Liver (tissue), 9 donors: ENCODE data around the gene GMDS. TPM values are rescaled to one million over a fixed set of nuclear protein-coding genes. Genes with fewer than 3 reads are reported as not detected.

ENCODE experiments used
- DNase-seq: peaks from one replicate; pipeline ENCODE4 v3.0.0-alpha.2; 2017; ENCODE audit warnings: low spot score
- H3K27ac ChIP-seq, 2 donors: one replicate each; pipeline ENCODE4 v1.7.0; 2013; ENCODE audit warnings: inconsistent platforms in 2 of 2, low read length in 2 of 2, control low read depth in 1 of 2, low read depth in 1 of 2, mild to moderate bottlenecking in 1 of 2
- H3K27me3 ChIP-seq, 4 donors: one replicate each; pipeline versions ENCODE4 v1.6.1 to v1.7.0; 2013; ENCODE audit warnings: low read length in 3 of 4, inconsistent platforms in 1 of 4, mild to moderate bottlenecking in 1 of 4, moderate library complexity in 1 of 4; ENCODE audit not compliant: control insufficient read depth in 4 of 4, insufficient read depth in 4 of 4
- H3K36me3 ChIP-seq, 4 donors: one replicate each; pipeline versions ENCODE4 v1.6.1 to v1.7.0; 2013; ENCODE audit warnings: low read length in 3 of 4, mild to moderate bottlenecking in 3 of 4, low read depth in 1 of 4, moderate library complexity in 1 of 4; ENCODE audit not compliant: control insufficient read depth in 4 of 4, insufficient read depth in 3 of 4
- H3K4me1 ChIP-seq, 4 donors: one replicate each; pipeline versions ENCODE4 v1.6.1 to v1.7.0; 2013; ENCODE audit warnings: low read length in 3 of 4, mild to moderate bottlenecking in 3 of 4, moderate library complexity in 1 of 4; ENCODE audit not compliant: control insufficient read depth in 4 of 4, insufficient read depth in 4 of 4
- H3K4me3 ChIP-seq, 3 donors: one replicate each; pipeline versions ENCODE4 v1.6.1 to v1.7.0; 2013; ENCODE audit warnings: low read length in 3 of 3, control low read depth in 1 of 3, low read depth in 1 of 3, mild to moderate bottlenecking in 1 of 3
- H3K9ac ChIP-seq, 2 donors: one replicate each; pipeline ENCODE4 v1.7.0; 2013; ENCODE audit warnings: low read length in 2 of 2, mild to moderate bottlenecking in 2 of 2, moderate library complexity in 2 of 2, control low read depth in 1 of 2, low read depth in 1 of 2
- H3K9me3 ChIP-seq, 4 donors: one replicate each; pipeline versions ENCODE4 v1.6.1 to v1.7.0; 2013; ENCODE audit warnings: low read length in 3 of 4; ENCODE audit not compliant: control insufficient read depth in 4 of 4
- FOXA1 ChIP-seq: IDR thresholded peaks from 2 replicates; pipeline ENCODE4 v1.6.1; 2016; ENCODE audit warnings: antibody characterized with exemption
- GABPA ChIP-seq, 2 donors: IDR thresholded peaks in 1 of 2; conservative IDR thresholded peaks in 1 of 2; 2 replicates each; pipeline ENCODE4 v1.6.1; 2016; ENCODE audit warnings: antibody characterized with exemption in 2 of 2, mild to moderate bottlenecking in 1 of 2, moderate library complexity in 1 of 2
- HNF4A ChIP-seq, 2 donors: conservative IDR thresholded peaks; 2 replicates each; pipeline ENCODE4 v1.6.1; 2016; ENCODE audit warnings: antibody characterized with exemption in 2 of 2, mild to moderate bottlenecking in 2 of 2
- HNF4G ChIP-seq: IDR thresholded peaks from 2 replicates; pipeline ENCODE4 v1.6.1; 2016; ENCODE audit warnings: antibody characterized with exemption
- JUND ChIP-seq, 2 donors: IDR thresholded peaks; 2 replicates each; pipeline ENCODE4 v1.6.1; 2016; ENCODE audit warnings: antibody characterized with exemption in 2 of 2
- NR2F2 ChIP-seq: IDR thresholded peaks from 2 replicates; pipeline ENCODE4 v1.6.1; 2016; ENCODE audit warnings: antibody characterized with exemption
- RAD21 ChIP-seq, 2 donors: IDR thresholded peaks; 2 replicates each; pipeline ENCODE4 v1.6.1; 2016; ENCODE audit warnings: antibody characterized with exemption in 2 of 2, mild to moderate bottlenecking in 2 of 2
- TAF1 ChIP-seq: conservative IDR thresholded peaks from 2 replicates; pipeline ENCODE4 v1.6.1; 2016; ENCODE audit warnings: antibody characterized with exemption, mild to moderate bottlenecking
- YY1 ChIP-seq: IDR thresholded peaks from 2 replicates; pipeline ENCODE4 v1.6.1; 2016; ENCODE audit warnings: antibody characterized with exemption, mild to moderate bottlenecking
- WGBS: extraction: QIAGEN DNeasy Blood & Tissue Kit; methylation state at CpG from one replicate; pipeline ENCODE4 v1.1.7; 2013; 5-methylcytosine and 5-hydroxymethylcytosine counted together
- polyA plus RNA-seq, 2 donors: library from polyadenylated mRNA; stranded (reverse) in 1 of 2; unstranded in 1 of 2; fragments of 200-250 nt in 1 of 2; fragments of >200 nt in 1 of 2; fragmentation: Nextera tagmentation in 1 of 2; extraction: Ambion mirVana in 1 of 2; gene quantifications; one replicate each; pipeline versions ENCODE4 v1.2.1 to v1.2.3, GENCODE V29; 2013 to 2015
- total RNA-seq, 2 donors: library from RNA; depleted of rRNA; stranded (reverse); fragments of >200 nt; gene quantifications; one replicate each; pipeline ENCODE4 v1.2.3, GENCODE V29; 2014
- TF ChIP-seq, protein P1 (sequence below): IDR thresholded peaks from 2 replicates; pipeline ENCODE4 v1.6.1; 2016; ENCODE audit warnings: antibody characterized with exemption
- TF ChIP-seq, protein P2 (sequence below): IDR thresholded peaks from 2 replicates; pipeline ENCODE4 v1.6.1; 2016; ENCODE audit warnings: antibody characterized with exemption, mild to moderate bottlenecking
- TF ChIP-seq, protein P3 (sequence below): IDR thresholded peaks from 2 replicates; pipeline ENCODE4 v1.6.1; 2016; ENCODE audit warnings: antibody characterized with exemption
- TF ChIP-seq, protein P4 (sequence below): fragments of 150-350 bp; IDR thresholded peaks from 2 replicates; pipeline ENCODE4 v1.5.1; 2017; ENCODE audit warnings: improper control_type of control experiment, low read depth, low read length; ENCODE audit not compliant: missing input control
- TF ChIP-seq, protein P5 (sequence below): IDR thresholded peaks from 2 replicates; pipeline ENCODE4 v1.6.1; 2016; ENCODE audit warnings: antibody characterized with exemption
- donor health status: healthy.
- donor health status: healthy.
- donor health status: healthy.
- donor health status: healthy.
- donor health status: healthy.

The GMDS gene
- total and polyA plus RNA-seq, 4 donors: 3.5 to 15.6 (median 13.0) TPM

DNA sequence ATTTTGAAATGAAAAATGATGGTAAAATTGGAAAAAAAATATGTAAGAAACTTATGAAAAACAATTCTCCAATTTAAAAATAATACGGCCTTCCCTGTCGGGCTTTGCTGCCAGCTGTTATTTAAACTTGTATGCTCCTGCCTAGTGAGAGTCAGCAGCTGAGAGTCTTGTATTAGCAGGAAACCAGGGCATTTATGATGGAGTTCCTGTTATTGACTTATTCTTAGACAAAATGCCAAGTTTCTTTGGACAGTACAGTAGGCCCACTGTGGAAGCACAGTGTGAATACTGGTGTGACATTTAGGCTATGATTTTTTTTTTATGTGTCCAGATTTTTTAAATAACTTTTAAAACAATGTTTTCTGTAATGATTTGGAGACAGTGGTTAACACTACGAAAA is 42.1 kb downstream of the GMDS start:
- no peak overlapping the region for H3K4me3 ChIP-seq
- H3K4me1 ChIP-seq: no peaks in the 10 kb centered on the region
- 75% methylated on average over 3 of the region's 3 CpGs for WGBS
- H3K27ac ChIP-seq: no peak overlapping the region
- DNase-seq: no peak
- no peaks in the 10 kb centered on the region for H3K9me3 ChIP-seq
- H3K36me3 ChIP-seq: no peaks in the 10 kb centered on the region
- TF ChIP-seq HNF4A (conservative IDR thresholded peaks at IDR 0.05) (no peak), GABPA (IDR thresholded peaks at IDR 0.05 in 1 of 2, conservative IDR thresholded peaks at IDR 0.05 in 1 of 2) (no peak), HNF4G (no peak), JUND (IDR thresholded peaks at IDR 0.05) (no peak), YY1 (no peak), TAF1 (no peak)
- TF ChIP-seq, protein P1, sequence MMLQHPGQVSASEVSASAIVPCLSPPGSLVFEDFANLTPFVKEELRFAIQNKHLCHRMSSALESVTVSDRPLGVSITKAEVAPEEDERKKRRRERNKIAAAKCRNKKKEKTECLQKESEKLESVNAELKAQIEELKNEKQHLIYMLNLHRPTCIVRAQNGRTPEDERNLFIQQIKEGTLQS: no peak
- TF ChIP-seq, protein P2, sequence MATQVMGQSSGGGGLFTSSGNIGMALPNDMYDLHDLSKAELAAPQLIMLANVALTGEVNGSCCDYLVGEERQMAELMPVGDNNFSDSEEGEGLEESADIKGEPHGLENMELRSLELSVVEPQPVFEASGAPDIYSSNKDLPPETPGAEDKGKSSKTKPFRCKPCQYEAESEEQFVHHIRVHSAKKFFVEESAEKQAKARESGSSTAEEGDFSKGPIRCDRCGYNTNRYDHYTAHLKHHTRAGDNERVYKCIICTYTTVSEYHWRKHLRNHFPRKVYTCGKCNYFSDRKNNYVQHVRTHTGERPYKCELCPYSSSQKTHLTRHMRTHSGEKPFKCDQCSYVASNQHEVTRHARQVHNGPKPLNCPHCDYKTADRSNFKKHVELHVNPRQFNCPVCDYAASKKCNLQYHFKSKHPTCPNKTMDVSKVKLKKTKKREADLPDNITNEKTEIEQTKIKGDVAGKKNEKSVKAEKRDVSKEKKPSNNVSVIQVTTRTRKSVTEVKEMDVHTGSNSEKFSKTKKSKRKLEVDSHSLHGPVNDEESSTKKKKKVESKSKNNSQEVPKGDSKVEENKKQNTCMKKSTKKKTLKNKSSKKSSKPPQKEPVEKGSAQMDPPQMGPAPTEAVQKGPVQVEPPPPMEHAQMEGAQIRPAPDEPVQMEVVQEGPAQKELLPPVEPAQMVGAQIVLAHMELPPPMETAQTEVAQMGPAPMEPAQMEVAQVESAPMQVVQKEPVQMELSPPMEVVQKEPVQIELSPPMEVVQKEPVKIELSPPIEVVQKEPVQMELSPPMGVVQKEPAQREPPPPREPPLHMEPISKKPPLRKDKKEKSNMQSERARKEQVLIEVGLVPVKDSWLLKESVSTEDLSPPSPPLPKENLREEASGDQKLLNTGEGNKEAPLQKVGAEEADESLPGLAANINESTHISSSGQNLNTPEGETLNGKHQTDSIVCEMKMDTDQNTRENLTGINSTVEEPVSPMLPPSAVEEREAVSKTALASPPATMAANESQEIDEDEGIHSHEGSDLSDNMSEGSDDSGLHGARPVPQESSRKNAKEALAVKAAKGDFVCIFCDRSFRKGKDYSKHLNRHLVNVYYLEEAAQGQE: no peak
- H3K9ac ChIP-seq: no peak overlapping the region
- no peaks in the 10 kb centered on the region for H3K27me3 ChIP-seq

DNA sequence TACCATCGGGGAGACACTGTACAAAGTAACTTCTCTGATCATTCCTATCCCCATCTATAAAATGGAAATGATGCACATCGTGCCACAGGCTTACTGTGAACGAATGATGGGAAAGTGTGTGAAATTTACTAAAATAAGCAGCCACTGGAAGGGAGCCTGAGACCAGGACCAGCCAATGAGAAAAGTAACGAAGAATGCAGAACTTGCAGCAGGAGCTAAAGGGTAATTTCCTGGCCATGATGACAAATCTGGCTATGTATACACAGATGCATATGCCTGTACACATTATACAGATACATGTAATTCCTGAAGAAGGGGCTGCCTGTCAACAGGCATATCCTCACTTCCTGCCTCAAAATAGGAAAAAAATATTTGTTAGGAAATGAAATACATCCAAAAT is 47.4 kb downstream of the GMDS start:
- H3K9ac ChIP-seq: no peak overlapping the region
- 94% methylated on average over 4 of the region's 4 CpGs for WGBS
- TF ChIP-seq, protein P2: no peak
- TF ChIP-seq RAD21 (IDR thresholded peaks at IDR 0.05) (no peak), JUND (IDR thresholded peaks at IDR 0.05) (no peak), HNF4A (conservative IDR thresholded peaks at IDR 0.05) (no peak), NR2F2 (no peak), FOXA1 (no peak), TAF1 (no peak), YY1 (no peak), HNF4G (no peak)
- TF ChIP-seq, protein P3, sequence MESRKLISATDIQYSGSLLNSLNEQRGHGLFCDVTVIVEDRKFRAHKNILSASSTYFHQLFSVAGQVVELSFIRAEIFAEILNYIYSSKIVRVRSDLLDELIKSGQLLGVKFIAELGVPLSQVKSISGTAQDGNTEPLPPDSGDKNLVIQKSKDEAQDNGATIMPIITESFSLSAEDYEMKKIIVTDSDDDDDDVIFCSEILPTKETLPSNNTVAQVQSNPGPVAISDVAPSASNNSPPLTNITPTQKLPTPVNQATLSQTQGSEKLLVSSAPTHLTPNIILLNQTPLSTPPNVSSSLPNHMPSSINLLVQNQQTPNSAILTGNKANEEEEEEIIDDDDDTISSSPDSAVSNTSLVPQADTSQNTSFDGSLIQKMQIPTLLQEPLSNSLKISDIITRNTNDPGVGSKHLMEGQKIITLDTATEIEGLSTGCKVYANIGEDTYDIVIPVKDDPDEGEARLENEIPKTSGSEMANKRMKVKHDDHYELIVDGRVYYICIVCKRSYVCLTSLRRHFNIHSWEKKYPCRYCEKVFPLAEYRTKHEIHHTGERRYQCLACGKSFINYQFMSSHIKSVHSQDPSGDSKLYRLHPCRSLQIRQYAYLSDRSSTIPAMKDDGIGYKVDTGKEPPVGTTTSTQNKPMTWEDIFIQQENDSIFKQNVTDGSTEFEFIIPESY: no peak
- TF ChIP-seq, protein P4, sequence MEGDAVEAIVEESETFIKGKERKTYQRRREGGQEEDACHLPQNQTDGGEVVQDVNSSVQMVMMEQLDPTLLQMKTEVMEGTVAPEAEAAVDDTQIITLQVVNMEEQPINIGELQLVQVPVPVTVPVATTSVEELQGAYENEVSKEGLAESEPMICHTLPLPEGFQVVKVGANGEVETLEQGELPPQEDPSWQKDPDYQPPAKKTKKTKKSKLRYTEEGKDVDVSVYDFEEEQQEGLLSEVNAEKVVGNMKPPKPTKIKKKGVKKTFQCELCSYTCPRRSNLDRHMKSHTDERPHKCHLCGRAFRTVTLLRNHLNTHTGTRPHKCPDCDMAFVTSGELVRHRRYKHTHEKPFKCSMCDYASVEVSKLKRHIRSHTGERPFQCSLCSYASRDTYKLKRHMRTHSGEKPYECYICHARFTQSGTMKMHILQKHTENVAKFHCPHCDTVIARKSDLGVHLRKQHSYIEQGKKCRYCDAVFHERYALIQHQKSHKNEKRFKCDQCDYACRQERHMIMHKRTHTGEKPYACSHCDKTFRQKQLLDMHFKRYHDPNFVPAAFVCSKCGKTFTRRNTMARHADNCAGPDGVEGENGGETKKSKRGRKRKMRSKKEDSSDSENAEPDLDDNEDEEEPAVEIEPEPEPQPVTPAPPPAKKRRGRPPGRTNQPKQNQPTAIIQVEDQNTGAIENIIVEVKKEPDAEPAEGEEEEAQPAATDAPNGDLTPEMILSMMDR: no peak
- TF ChIP-seq, protein P1: no peak
- TF ChIP-seq, protein P5, sequence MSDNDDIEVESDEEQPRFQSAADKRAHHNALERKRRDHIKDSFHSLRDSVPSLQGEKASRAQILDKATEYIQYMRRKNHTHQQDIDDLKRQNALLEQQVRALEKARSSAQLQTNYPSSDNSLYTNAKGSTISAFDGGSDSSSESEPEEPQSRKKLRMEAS: no peak
- no peak for DNase-seq
- no peaks in the 10 kb centered on the region for H3K9me3 ChIP-seq
- H3K4me3 ChIP-seq: no peak overlapping the region
- no peak overlapping the region for H3K27ac ChIP-seq
- no peaks in the 10 kb centered on the region for H3K27me3 ChIP-seq
- no peaks in the 10 kb centered on the region for H3K4me1 ChIP-seq
- no peaks in the 10 kb centered on the region for H3K36me3 ChIP-seq
